Measurements from ENCODE around the gene SMG9.

Gene SMG9

GRCh38 chr19:43690444-43690843, 64.3 kb downstream of the SMG9 start:
- no peaks in the 10 kb centered on the region for H4K20me1 ChIP-seq (ENCODE audit: control insufficient read depth, insufficient read depth, low read depth, low read length)
- H3K36me3 ChIP-seq (ENCODE audit: control insufficient read depth, low read length), result no peaks in the 10 kb centered on the region
- TF ChIP-seq EZH2phosphoT487 (IDR thresholded peaks at IDR 0.05; ENCODE audit: borderline replicate concordance, low read length), result no peak
- no peak for TF ChIP-seq CTCF (IDR thresholded peaks at IDR 0.05; ENCODE audit: low read depth, low read length, poor library complexity, severe bottlenecking)
- no peaks in the 10 kb centered on the region for H3K27me3 ChIP-seq (ENCODE audit: control insufficient read depth, low read length)
- H3F3A ChIP-seq (ENCODE audit: control insufficient read depth, insufficient read depth), result no peaks in the 10 kb centered on the region
- no peak overlapping the region for H3K4me2 ChIP-seq (ENCODE audit: low read length)
- peaks cover 5% of the 10 kb centered on the region; the same call in 1 of the 2 replicates for H3K9me3 ChIP-seq (ENCODE audit: control insufficient read depth, insufficient read depth, low read length)
- no peak overlapping the region for H3K27ac ChIP-seq (ENCODE audit: low read depth, low read length)
- H3K4me1 ChIP-seq (ENCODE audit: control insufficient read depth, low read length), result no peaks in the 10 kb centered on the region
- no peak overlapping the region for H3K4me3 ChIP-seq (ENCODE audit: low read length)
- no peaks in the 10 kb centered on the region for H3K79me2 ChIP-seq (ENCODE audit: control insufficient read depth, low read length)
- H3K9me2 ChIP-seq (replicated peaks; ENCODE audit: control insufficient read depth, low read length), result no peaks in the 10 kb centered on the region

- Histone ChIP-seq H4K20me1 (ENCODE audit: control insufficient read depth, insufficient read depth, low read depth, low read length) (no peaks in the 10 kb centered on the region), H3K36me3 (ENCODE audit: control insufficient read depth, low read length) (no peaks in the 10 kb centered on the region), H3K4me2 (ENCODE audit: low read length) (no peak overlapping the region), H3K79me2 (ENCODE audit: control insufficient read depth, low read length) (no peaks in the 10 kb centered on the region), H3F3A (ENCODE audit: control insufficient read depth, insufficient read depth) (no peaks in the 10 kb centered on the region), H3K27me3 (ENCODE audit: control insufficient read depth, low read length) (no peaks in the 10 kb centered on the region), H3K9me2 (replicated peaks; ENCODE audit: control insufficient read depth, low read length) (no peaks in the 10 kb centered on the region), H3K27ac (ENCODE audit: low read depth, low read length) (no peak overlapping the region), H3K9me3 (ENCODE audit: control insufficient read depth, insufficient read depth, low read length) (peaks cover 5% of the 10 kb centered on the region; the same call in 1 of the 2 replicates), H3K4me1 (ENCODE audit: control insufficient read depth, low read length) (no peaks in the 10 kb centered on the region), H3K4me3 (ENCODE audit: low read length) (no peak overlapping the region)
- no peak for TF ChIP-seq EZH2phosphoT487 (IDR thresholded peaks at IDR 0.05; ENCODE audit: borderline replicate concordance, low read length)
- TF ChIP-seq CTCF (IDR thresholded peaks at IDR 0.05; ENCODE audit: low read depth, low read length, poor library complexity, severe bottlenecking), result no peak
Measured at GRCh38 chr19:43688059-43688701, 66.6 kb downstream of the SMG9 start.

- H3F3A ChIP-seq (ENCODE audit: control insufficient read depth, insufficient read depth), result no peaks in the 10 kb centered on the region
- no peaks in the 10 kb centered on the region for H3K9me2 ChIP-seq (replicated peaks; ENCODE audit: control insufficient read depth, low read length)
- H3K9me3 ChIP-seq (ENCODE audit: control insufficient read depth, insufficient read depth, low read length), result peaks cover 5% of the 10 kb centered on the region; the same call in 1 of the 2 replicates
- no peak for TF ChIP-seq EZH2phosphoT487 (IDR thresholded peaks at IDR 0.05; ENCODE audit: borderline replicate concordance, low read length)
- TF ChIP-seq CTCF (IDR thresholded peaks at IDR 0.05; ENCODE audit: low read depth, low read length, poor library complexity, severe bottlenecking), result no peak
- no peaks in the 10 kb centered on the region for H3K36me3 ChIP-seq (ENCODE audit: control insufficient read depth, low read length)
- H4K20me1 ChIP-seq (ENCODE audit: control insufficient read depth, insufficient read depth, low read depth, low read length), result no peaks in the 10 kb centered on the region
- no peaks in the 10 kb centered on the region for H3K27me3 ChIP-seq (ENCODE audit: control insufficient read depth, low read length)
- no peak overlapping the region for H3K4me2 ChIP-seq (ENCODE audit: low read length)
- H3K27ac ChIP-seq (ENCODE audit: low read depth, low read length), result no peak overlapping the region
- no peaks in the 10 kb centered on the region for H3K79me2 ChIP-seq (ENCODE audit: control insufficient read depth, low read length)
- no peaks in the 10 kb centered on the region for H3K4me1 ChIP-seq (ENCODE audit: control insufficient read depth, low read length)
- H3K4me3 ChIP-seq (ENCODE audit: low read length), result no peak overlapping the region
Measured at GRCh38 chr19:43687660-43687997, 67.1 kb downstream of the SMG9 start.
